Stimulated activated CD4-positive, alpha-beta T cell treated with anti-CD3 and anti-CD28 coated beads, TNF-alpha, amount 100 ng/mL, for 48 hours (primary cell): ENCODE measurements around the gene IRX4.

Source experiments
- DNase-seq, 3 donors: peaks; one replicate each; pipeline ENCODE4 v3.0.0-alpha.2; 2020; ENCODE audit warnings: low read depth in 3 of 3

Gene IRX4

GRCh38 chr5:1891391-1891790, 8.7 kb upstream of the IRX4 start:
- no peak for DNase-seq

- no peak for DNase-seq
These were observed 7.6 kb upstream of the IRX4 start for GRCh38 chr5:1890296-1890695.

DNA sequence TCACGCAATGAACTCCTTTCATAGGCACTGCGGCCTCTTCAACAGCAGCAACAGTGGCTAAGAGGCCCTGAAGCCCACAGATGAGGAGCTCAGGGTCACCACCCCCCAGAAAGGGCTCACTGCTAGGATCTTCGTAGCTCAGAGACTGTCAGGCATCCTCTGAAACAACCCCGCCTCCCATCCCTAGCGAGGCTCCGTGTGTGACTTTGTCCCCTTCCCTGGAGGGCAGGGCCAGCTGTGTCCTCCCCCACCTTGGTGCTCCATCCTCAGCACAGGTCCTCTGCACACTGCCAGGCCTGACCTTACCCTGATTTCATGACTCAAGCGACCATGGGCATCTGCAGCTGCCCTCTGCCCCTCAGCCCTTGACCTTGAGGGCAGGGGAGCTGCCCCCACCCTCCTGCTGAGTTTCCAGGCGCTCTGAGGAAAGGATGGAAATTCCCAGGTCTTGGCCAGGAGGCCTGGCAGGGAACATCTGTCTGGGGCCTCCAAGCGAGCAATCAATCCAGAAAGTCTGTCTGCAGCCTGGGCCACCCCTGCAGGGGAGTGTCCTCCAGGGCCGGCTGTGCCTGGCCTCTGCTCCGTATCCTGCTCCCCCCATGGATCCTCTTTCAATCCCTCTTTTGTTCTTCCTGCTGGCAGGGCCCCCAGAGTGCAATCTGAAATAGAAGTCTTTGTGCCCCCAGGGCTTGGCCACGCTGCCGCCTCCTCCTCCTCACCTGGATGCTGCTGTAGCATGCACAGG, 6.8 kb upstream of the IRX4 start:
- no peak for DNase-seq

DNA sequence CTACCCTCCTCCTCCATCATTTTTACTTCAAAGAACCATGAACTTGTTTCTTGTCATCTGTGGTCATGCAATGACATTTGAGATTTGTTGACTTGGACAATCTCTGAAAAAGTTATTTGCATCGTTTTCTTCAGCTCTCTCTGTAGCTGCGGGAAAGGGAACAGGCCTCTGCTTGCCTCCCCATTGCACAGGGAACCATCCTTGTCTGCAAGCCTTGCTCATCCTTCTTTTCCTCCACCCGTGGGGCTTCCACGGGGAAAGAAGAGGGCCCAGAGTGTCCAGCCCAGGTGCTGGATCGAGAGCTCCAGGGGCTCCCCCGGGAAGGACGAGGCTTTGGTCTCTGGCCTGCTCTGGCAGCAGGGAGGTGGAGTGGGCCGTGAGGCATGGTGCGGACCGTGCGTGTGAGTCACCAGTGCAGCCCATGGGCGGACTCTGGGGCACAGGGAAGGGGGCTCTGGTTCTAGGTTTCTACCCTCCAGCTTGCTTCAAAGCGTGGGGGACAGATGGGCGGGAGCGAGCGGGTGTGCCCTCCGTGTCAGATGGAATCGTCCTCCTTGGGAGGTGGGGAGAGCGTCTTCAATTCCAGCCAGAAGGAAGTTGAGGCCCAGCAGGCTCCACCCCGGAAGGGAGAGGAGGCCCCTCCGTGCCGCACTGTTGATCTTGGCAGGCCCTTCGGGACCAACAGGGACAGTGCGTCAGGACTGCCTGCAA, 6.0 kb upstream of the IRX4 start:
- DNase-seq: no peak

DNA sequence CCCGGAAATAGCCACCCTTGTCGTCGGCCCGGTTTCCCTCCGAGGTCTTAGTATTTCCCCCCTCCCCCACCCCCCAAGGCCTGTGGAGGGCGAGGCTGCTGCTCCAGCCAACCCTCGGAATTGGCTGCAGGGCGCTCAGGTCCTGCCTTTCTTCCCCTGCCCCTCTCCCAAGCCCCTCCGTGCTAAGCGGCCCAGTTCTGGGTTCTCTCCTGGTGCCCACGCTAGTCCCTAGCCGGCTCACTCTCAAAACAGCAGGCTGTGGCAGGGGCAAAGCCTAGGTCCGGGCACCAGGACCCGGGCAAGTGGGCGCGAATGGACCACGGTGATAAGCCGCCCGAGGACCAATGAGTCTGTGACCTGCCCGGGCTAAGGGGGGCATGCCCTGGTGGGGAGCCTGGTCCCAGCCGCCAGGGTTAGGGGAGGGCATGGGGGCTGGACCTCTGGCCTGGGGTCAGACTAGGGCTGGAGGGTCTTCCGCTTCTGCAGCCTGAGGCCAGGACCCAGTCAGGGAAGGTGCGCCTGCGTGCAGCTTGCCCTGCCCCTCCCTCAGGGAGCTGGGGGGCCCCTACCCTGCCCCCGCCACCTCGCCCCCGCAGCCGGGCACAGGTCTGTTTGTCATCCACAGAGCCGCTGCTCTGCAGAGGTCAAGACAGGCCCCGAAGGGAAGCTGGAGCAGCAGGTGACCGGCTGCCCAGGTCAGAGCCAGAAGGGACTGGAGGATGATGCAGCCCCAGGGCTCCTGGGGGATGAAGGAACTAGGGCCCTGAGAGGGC, 5.0 kb upstream of the IRX4 start:
- no peak for DNase-seq

DNA sequence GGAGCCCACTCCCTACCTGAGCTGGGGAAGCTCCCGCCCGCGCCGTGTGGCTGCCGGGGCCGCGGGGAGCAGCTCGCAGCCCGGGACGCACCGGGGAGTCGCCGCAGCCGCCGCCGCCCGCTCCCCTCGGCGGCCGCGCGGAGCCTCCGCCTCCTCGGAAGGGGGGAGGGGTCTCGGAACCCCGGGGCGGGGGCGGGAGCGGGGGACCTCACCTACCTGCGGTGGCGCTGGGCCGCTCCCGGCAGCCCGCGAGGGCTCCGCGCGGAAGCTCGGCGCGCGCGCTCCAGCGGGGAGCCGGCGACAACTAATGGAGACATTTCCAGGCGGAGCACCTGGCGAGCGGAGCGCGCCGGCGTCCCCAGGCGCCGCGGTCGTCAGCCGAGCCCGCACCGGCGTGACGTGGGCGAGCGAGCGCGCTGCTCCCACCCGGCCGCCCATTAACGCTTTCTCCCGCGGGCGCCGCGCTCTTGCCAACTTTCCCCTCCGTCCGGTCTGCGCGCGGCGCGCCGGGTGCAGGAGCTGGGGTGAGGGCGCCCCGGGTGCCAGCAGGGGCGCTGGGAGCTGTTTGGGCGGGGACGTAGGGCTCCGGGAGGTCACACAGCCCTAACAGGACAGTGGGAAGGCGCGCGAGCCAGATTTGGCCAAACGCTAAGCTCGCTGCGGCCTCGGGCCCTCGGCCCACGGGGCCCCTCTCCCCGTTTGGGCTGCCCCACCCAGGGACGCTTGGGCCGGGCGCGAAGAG, 4.3 kb upstream of the IRX4 start:
- DNase-seq: no peak

DNA sequence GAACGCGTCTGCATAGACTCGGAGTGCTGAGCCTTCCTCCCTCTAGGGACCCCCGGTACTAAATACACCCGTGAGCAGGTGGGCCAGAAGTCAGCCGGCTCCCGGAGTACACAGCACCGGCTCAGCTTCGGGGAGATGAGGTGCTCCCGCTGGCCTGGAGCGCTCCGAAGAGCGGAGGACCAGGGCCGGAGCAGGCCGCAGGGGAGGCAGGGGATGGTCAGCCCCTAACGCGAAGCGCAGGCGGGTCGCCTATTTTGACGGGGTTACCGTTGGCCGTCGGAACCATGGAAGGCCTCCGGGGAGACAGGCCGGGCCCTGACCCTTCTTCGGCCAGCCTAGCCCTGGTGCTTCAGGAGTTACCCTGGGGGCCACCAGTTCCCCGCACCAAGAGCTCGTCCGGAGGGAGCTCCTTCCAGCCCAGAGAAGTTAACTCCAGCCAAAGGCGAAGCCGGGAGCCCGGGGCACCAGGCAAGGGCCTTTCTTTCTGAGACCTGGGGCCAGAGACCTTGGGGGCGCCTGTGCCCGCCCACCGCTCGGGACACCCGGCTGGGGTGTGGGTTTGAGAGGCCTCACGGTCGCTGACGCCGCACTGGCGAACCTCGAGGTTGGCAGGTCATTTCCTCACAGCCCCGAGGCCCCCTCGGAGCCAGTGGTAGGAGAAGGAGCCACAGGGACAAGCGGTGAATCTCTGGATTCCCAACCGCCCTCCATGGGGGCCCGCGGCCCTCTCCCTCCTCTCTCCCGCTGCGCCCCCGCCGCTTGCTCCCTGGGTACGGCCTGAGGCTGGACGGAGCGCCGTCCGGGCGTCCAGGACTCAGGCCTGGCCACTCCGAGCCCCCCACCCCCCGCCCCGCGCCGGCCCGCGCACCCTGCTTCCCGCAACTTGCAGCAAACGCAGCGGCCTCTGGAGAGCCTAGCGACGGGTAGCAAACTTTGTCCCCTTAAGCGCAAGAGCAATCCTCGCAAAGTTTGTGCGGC, 3.4 kb upstream of the IRX4 start:
- DNase-seq: no peak

DNA sequence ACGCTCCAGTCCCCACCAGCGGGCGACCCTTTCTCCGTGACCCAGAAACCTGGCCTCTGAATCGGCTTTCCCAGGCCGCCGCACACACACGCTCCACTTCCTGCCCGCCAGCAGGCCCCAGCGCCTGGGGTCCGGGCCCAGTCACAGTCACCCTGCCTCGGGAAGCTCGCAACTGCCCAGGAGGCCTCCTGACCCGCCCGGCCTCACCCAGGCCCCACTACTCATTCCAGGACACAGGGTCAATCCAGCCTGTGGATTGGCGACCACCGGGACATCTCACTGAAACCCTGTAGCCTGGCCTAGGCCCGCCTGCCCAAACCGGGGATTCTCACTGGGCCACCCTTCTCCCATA, 2.7 kb upstream of the IRX4 start:
- DNase-seq: no peak

- DNase-seq: no peak
These were observed 2.1 kb upstream of the IRX4 start for GRCh38 chr5:1884678-1885403.

GRCh38 chr5:1883925-1884677, 1.4 kb upstream of the IRX4 start:
- no peak for DNase-seq

GRCh38 chr5:1883120-1883924, 597 bp upstream of the IRX4 start:
- DNase-seq: no peak

DNA sequence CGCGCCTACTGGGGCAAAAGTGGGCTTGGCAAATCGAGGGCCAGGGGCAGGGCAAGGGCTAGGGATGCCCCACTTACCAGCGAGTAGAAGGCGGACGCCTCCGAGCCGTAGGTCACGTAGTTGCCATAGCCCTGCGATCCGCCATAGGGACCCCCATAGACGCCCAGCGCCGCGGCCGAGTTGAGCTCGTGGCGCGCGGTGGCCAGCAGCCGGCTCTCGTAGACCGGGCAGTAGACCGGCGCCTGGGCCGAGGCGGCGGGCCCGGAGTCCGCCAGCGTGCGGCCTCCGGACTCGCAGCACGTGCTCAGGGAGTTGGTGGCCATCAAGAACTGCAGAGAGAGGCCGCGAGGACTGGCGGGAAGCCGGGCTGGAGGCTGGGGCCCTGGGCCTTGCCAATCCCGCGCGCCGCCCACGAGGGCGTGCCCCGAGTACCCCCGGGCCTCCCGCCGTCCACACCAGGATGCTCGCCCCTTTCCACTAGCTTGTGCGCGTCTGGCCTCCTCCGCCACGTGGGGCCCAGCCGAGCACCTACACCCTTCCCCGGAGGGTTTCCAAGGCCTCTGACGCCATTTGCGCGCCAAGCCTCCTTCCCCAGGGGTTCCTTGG, 891 bp downstream of the IRX4 start:
- DNase-seq: no peak

GRCh38 chr5:1881098-1881572, 1.6 kb downstream of the IRX4 start:
- DNase-seq: no peak

DNA sequence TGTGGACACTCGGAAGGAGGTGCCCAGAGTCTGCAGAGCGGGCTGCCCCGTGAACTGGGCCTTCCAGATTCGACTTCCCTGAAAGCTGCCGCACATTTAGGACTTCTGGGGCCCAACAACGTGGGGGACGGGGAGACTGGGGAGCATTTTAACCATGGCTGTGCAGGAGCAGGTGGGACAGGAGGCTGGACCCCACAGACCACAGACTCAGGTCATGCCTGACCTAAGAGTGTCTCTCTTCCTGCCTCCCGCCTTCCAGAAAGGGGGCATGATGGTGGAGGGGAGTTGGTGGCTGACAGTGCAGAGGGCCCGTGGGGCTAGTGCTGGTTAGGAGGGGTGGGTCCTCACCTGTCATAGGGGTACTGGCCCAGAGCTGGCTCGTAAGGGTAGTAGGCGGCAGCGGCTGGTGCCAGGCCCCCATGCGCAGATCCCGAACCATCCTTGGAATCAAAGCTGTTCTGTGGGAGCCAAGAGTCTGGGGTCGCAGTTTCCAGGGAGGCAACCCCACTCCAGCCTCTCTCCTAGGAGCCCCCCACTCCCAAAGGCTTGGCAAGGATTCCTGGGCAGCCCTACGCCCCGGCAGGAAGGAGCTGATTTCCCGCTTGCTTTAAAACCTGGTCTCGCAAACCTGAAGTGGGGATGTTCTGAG, 2.2 kb downstream of the IRX4 start:
- DNase-seq: no peak

DNA sequence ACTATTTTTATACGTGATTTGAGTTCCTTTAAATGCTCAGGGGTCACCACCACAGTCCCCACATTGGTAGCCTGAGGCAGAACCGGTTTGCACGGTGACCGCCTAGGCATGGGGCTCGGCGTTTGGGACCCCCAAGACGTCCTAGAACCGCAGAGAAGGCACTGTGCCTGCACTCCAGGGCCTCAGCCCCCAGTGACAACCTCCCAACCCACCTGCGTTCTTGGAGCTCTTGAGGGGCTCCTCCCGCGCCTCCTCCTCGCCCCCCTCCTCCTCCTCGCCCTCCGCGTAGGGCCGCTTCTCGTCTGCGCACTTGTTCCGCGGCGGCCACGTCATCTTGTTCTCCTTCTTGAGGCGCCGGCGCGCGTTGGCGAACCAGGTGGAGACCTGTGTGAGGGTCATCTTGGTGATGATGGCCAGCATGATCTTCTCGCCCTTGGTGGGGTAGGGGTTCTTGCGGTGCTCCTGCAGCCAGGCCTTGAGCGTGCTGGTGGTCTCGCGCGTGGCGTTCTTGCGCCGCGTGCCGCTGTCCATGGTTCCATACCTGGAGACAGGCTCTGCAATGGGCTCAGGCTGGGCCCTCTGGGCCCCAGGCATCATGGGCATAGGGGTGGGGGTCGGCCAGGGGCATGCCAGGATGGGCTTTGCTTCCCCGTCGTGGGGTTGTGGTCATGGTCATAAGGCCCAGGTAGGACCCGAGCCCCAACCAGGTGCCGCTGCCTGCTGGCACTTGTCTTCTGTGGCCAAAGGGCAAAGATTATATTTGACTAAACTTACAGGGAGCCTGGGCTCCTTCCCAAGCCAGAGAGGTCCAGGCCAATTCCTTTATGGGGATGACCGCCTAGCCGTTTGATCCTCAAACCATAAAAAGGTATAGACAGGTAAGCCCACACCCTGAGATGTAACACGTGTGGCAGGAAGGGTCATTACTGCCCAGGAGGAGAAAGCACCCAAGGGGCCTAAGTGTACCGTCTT, 3.1 kb downstream of the IRX4 start:
- no peak for DNase-seq
